ENCODE results near the gene MARCHF6.
"Not testable (repeated sequence)": the region's sequence is repeated elsewhere in the genome, so short reads cannot be mapped to it uniquely, and the experiment has no call there.

The MARCHF6 gene

GRCh38 chr5:10351199-10351905 is 2.1 kb upstream of the MARCHF6 start:
- DNase-seq (ENCODE audit: low read depth in 2 of 2), result no peak

- no peak for DNase-seq (ENCODE audit: low read depth in 2 of 2)
These were observed 1.6 kb upstream of the MARCHF6 start for GRCh38 chr5:10351919-10352318.

GRCh38 chr5:10352430-10353240 is 860 bp upstream of the MARCHF6 start:
- DNase-seq (ENCODE audit: low read depth in 2 of 2), result peak in 1 of 2 donors; percentile 5

- DNase-seq (ENCODE audit: low read depth in 2 of 2), result peak; percentile 20 to 42
These were observed 765 bp downstream of the MARCHF6 start for GRCh38 chr5:10354048-10354872.

- DNase-seq (ENCODE audit: low read depth in 2 of 2), result no peak
These were observed 1.8 kb downstream of the MARCHF6 start for GRCh38 chr5:10355071-10355889.

- DNase-seq (ENCODE audit: low read depth in 2 of 2), result no peak
These were observed 5.5 kb downstream of the MARCHF6 start for GRCh38 chr5:10358999-10359398.

- DNase-seq (ENCODE audit: low read depth in 2 of 2), result no peak
These were observed 7.2 kb downstream of the MARCHF6 start for GRCh38 chr5:10360686-10361085.

GRCh38 chr5:10363519-10364185 is 10.2 kb downstream of the MARCHF6 start:
- DNase-seq (ENCODE audit: low read depth in 2 of 2), result no peak

- no peak for DNase-seq (ENCODE audit: low read depth in 2 of 2)
These were observed 10.7 kb downstream of the MARCHF6 start for GRCh38 chr5:10364186-10364689.

GRCh38 chr5:10365782-10366181 is 12.3 kb downstream of the MARCHF6 start:
- no peak for DNase-seq (ENCODE audit: low read depth in 2 of 2)

GRCh38 chr5:10366310-10367272 is 13.1 kb downstream of the MARCHF6 start:
- no peak for DNase-seq (ENCODE audit: low read depth in 2 of 2)

- DNase-seq (ENCODE audit: low read depth in 2 of 2), result no peak
These were observed 14.1 kb downstream of the MARCHF6 start for GRCh38 chr5:10367579-10367978.

GRCh38 chr5:10370931-10371330 is 17.4 kb downstream of the MARCHF6 start:
- DNase-seq (ENCODE audit: low read depth in 2 of 2), result no peak

GRCh38 chr5:10371369-10371768 is 17.9 kb downstream of the MARCHF6 start:
- DNase-seq (ENCODE audit: low read depth in 2 of 2), result not testable (repeated sequence)

GRCh38 chr5:10372726-10373709 is 19.5 kb downstream of the MARCHF6 start:
- no peak for DNase-seq (ENCODE audit: low read depth in 2 of 2)

GRCh38 chr5:10374046-10375022 is 20.8 kb downstream of the MARCHF6 start:
- no peak for DNase-seq (ENCODE audit: low read depth in 2 of 2)

GRCh38 chr5:10375146-10375545 is 21.7 kb downstream of the MARCHF6 start:
- DNase-seq (ENCODE audit: low read depth in 2 of 2), result not testable (repeated sequence)
